Hepatocyte (in vitro differentiated cells): Measurements from ENCODE around the gene WDPCP. TPM values are rescaled to one million over a fixed set of nuclear protein-coding genes. Genes with fewer than 3 reads are reported as not detected.

Experiments
- DNase-seq: peaks from one replicate; pipeline ENCODE4 v3.0.0-alpha.2; 2016; ENCODE audit warnings: low spot score
- H2AFZ ChIP-seq: fragments of 200-600 bp; sonication (generic); 2 replicates; pipeline ENCODE4 v1.6.0; 2016; ENCODE audit warnings: antibody characterized with exemption, mild to moderate bottlenecking
- H3K27ac ChIP-seq: fragments of 200-600 bp; sonication (generic); 2 replicates; pipeline ENCODE4 v1.5.1; 2016; ENCODE audit warnings: mild to moderate bottlenecking
- H3K27me3 ChIP-seq: fragments of 200-600 bp; sonication (generic); 2 replicates; pipeline ENCODE4 v1.6.1; 2016
- H3K36me3 ChIP-seq: fragments of 200-600 bp; sonication (generic); replicated peaks from 2 replicates; pipeline ENCODE4 v1.5.1; 2016; ENCODE audit warnings: low read depth; ENCODE audit not compliant: insufficient read depth
- H3K4me1 ChIP-seq: fragments of 200-600 bp; sonication (generic); 2 replicates; pipeline ENCODE4 v1.5.1; 2016; ENCODE audit warnings: mild to moderate bottlenecking, moderate library complexity; ENCODE audit not compliant: insufficient read depth
- H3K4me2 ChIP-seq: fragments of 200-600 bp; sonication (generic); 2 replicates; pipeline ENCODE4 v1.6.0; 2016
- H3K4me3 ChIP-seq: fragments of 200-600 bp; sonication (generic); 2 replicates; pipeline ENCODE4 v1.5.1; 2016; ENCODE audit warnings: mild to moderate bottlenecking
- H3K79me2 ChIP-seq: fragments of 200-600 bp; sonication (generic); 2 replicates; pipeline ENCODE4 v1.6.0; 2017; ENCODE audit warnings: mild to moderate bottlenecking
- H3K9me2 ChIP-seq: fragments of 200-600 bp; sonication (generic); replicated peaks from 2 replicates; pipeline ENCODE4 v1.6.0; 2017; ENCODE audit warnings: mild to moderate bottlenecking; ENCODE audit not compliant: insufficient read depth
- H3K9me3 ChIP-seq: fragments of 200-600 bp; sonication (generic); 2 replicates; pipeline ENCODE4 v1.5.1; 2016; ENCODE audit warnings: low read depth, mild to moderate bottlenecking
- H4K20me1 ChIP-seq: fragments of 200-600 bp; sonication (generic); 2 replicates; pipeline ENCODE4 v1.6.0; 2016; ENCODE audit warnings: mild to moderate bottlenecking; ENCODE audit not compliant: insufficient read depth, poor library complexity, severe bottlenecking
- CTCF ChIP-seq: fragments of 200-600 bp; sonication (generic); IDR thresholded peaks from 2 replicates; pipeline ENCODE4 v1.5.1; 2016; ENCODE audit warnings: antibody characterized with exemption, mild to moderate bottlenecking; ENCODE audit not compliant: poor library complexity
- EZH2 ChIP-seq: fragments of 200-600 bp; sonication (generic); IDR thresholded peaks from 2 replicates; pipeline ENCODE4 v1.6.1; 2016; ENCODE audit warnings: antibody characterized with exemption, mild to moderate bottlenecking, borderline replicate concordance
- EZH2phosphoT487 ChIP-seq: fragments of 200-600 bp; sonication (generic); IDR thresholded peaks from one replicate; pipeline ENCODE4 v1.6.1; 2018; ENCODE audit warnings: antibody characterized with exemption, mild to moderate bottlenecking, low read depth, moderate library complexity; ENCODE audit not compliant: unreplicated experiment, severe bottlenecking
- WGBS: methylation state at CpG from one replicate; pipeline ENCODE4 v1.1.6; 2016; ENCODE audit warnings: low lambda C conversion rate; ENCODE audit errors: missing lambda C conversion rate; 5-methylcytosine and 5-hydroxymethylcytosine counted together
- polyA plus RNA-seq: library from polyadenylated mRNA; unstranded; fragments of >200 nt; fragmentation: Nextera tagmentation; extraction: Ambion mirVana; gene quantifications from 2 replicates; pipeline ENCODE4 v1.2.1, GENCODE V29; 2016
- total RNA-seq: library from RNA; depleted of rRNA; stranded (reverse); fragments of >200 nt; gene quantifications from 2 replicates; pipeline ENCODE4 v1.2.3, GENCODE V29; 2014

Gene WDPCP
- total and polyA plus RNA-seq, 2 experiments from 2014 or later: 4.9 to 12.8 TPM

DNA sequence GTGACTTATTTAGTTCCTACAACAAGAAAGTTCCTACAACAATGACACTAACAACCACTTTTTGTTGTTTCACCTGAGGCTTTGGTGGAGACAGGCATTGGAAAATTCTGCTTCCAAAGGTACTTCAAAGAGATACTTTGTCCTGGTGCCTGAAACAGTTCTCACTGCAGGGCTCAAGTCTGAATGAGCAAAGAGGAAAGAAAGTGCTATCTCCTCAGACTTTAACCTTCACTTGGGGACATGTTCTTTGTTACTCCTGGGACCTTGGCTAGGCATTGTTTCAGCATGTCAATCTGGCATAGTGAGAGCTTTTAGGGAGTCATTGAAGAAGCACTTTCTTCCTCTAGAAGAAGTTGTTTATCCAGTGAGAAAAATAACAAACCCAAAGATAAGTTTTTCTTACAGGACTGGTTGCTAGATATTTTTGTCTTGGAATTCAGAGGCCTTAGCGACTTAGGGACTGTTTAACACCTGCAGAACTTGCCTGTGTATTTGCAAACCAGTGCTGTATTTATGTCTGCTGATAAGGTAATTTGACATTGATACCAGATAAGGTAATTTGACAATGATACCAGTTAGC lies 12.7 kb upstream of the WDPCP start:
- WGBS: 29% methylated on average over 1 of the region's 1 CpG
- Histone ChIP-seq H3K79me2 (peaks cover 8% of the 10 kb centered on the region), H3K4me3 (no peak overlapping the region), H3K9me3 (no peaks in the 10 kb centered on the region), H3K27me3 (no peaks in the 10 kb centered on the region), H4K20me1 (no peaks in the 10 kb centered on the region), H3K36me3 (no peaks in the 10 kb centered on the region), H3K4me1 (peaks cover 14% of the 10 kb centered on the region), H3K9me2 (no peaks in the 10 kb centered on the region), H3K4me2 (no peak overlapping the region), H3K27ac (no peak overlapping the region), H2AFZ (no peak overlapping the region)
- DNase-seq: no peak
- TF ChIP-seq EZH2: no peak

DNA sequence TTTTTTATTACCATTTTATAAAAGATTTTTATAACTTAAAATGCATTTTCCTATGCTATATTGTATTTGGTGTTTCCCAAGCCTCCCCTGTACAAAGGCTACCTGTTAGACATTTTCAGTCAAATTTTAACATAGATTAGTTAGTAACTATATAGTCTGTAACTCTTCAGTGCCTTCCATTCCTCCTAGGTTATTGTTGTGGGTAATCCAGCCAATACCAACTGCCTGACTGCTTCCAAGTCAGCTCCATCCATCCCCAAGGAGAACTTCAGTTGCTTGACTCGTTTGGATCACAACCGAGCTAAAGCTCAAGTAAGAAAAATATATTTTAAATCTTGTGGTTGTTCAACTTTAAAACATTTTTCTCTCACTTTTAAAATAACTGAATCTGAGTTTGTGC lies 10.7 kb upstream of the WDPCP start:
- TF ChIP-seq EZH2phosphoT487 (no peak), EZH2 (no peak), CTCF (no peak)
- Histone ChIP-seq H2AFZ (no peak overlapping the region), H3K79me2 (peaks cover 20% of the 10 kb centered on the region), H4K20me1 (no peaks in the 10 kb centered on the region), H3K4me2 (no peak overlapping the region), H3K27me3 (no peaks in the 10 kb centered on the region), H3K36me3 (no peaks in the 10 kb centered on the region), H3K9me2 (no peaks in the 10 kb centered on the region), H3K4me1 (peaks cover 23% of the 10 kb centered on the region), H3K27ac (no peak overlapping the region), H3K4me3 (no peak overlapping the region), H3K9me3 (no peaks in the 10 kb centered on the region)
- 82% methylated on average over 2 of the region's 2 CpGs for WGBS
- DNase-seq: no peak

GRCh38 chr2:63596401-63596883 lies 8.2 kb upstream of the WDPCP start:
- peaks cover 45% of the 10 kb centered on the region for H3K79me2 ChIP-seq
- 73% methylated on average over 2 of the region's 2 CpGs for WGBS
- no peak for TF ChIP-seq EZH2
- no peak for TF ChIP-seq CTCF
- no peak for TF ChIP-seq EZH2phosphoT487
- no peaks in the 10 kb centered on the region for H3K9me3 ChIP-seq
- no peak overlapping the region for H3K4me3 ChIP-seq
- peak overlapping the region; percentile 17 for H3K4me2 ChIP-seq
- H2AFZ ChIP-seq: no peak overlapping the region
- no peak for DNase-seq
- H3K36me3 ChIP-seq: no peaks in the 10 kb centered on the region
- H4K20me1 ChIP-seq: no peaks in the 10 kb centered on the region
- peak overlapping the region; percentile 48 for H3K27ac ChIP-seq
- H3K4me1 ChIP-seq: peaks cover 25% of the 10 kb centered on the region
- H3K27me3 ChIP-seq: no peaks in the 10 kb centered on the region
- no peaks in the 10 kb centered on the region for H3K9me2 ChIP-seq

- Histone ChIP-seq H3K27me3 (no peaks in the 10 kb centered on the region), H3K4me2 (no peak overlapping the region), H3K36me3 (no peaks in the 10 kb centered on the region), H3K4me3 (no peak overlapping the region), H4K20me1 (no peaks in the 10 kb centered on the region), H3K27ac (no peak overlapping the region), H3K79me2 (peaks cover 63% of the 10 kb centered on the region), H3K9me2 (no peaks in the 10 kb centered on the region), H3K9me3 (no peaks in the 10 kb centered on the region), H3K4me1 (peaks cover 42% of the 10 kb centered on the region), H2AFZ (no peak overlapping the region)
- WGBS: 92% methylated on average over 3 of the region's 3 CpGs
- TF ChIP-seq CTCF (no peak), EZH2phosphoT487 (no peak), EZH2 (no peak)
- no peak for DNase-seq
Measured at GRCh38 chr2:63594660-63595059, 6.4 kb upstream of the WDPCP start.
